ENCODE measurements around the gene PAX6.

PAX6 gene

DNA sequence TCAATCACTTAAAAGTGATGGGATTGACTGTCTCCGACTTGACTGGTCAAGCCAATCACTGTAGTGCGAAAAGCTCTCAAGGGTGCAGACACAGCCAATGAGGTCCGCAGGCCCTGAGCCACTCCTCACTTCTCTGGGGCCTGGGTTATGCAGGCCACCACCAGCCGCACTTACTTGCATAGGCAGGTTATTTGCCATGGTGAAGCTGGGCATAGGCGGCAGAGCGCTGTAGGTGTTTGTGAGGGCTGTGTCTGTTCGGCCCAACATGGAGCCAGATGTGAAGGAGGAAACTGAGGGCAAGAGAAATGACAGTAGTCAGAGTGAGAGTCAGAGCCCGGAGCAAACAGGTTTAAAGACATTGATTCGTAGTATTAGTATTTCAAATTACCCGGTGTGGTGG, 17.9 kb downstream of the PAX6 start:
- in situ Hi-C loops (cut with MboI; ENCODE audit: low sequenced_read_pairs, unreplicated experiment), result no loop called here
- no peak for DNase-seq (ENCODE audit: low spot score)

DNA sequence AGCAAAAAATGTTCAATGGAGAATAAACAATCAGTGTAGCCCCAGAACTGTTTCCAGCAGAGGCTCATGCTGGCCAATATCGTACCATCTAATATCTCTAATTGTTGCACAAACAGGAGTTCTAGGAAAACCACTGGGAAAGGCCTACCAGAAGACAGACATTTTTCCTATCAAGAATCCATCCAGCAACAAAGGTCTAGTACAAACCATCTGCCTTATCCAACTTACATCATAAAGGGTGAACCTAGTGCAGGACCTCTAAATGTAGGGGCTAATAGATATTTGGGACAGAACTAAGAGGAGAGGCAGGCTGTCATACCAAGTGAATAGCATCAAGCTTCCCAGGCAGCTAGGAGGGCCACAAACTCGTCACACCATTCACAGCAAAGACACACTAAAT, 18.7 kb downstream of the PAX6 start:
- in situ Hi-C loops (cut with MboI; ENCODE audit: low sequenced_read_pairs, unreplicated experiment), result no loop called here
- DNase-seq (ENCODE audit: low spot score), result no peak
- TF ChIP-seq, protein P1, sequence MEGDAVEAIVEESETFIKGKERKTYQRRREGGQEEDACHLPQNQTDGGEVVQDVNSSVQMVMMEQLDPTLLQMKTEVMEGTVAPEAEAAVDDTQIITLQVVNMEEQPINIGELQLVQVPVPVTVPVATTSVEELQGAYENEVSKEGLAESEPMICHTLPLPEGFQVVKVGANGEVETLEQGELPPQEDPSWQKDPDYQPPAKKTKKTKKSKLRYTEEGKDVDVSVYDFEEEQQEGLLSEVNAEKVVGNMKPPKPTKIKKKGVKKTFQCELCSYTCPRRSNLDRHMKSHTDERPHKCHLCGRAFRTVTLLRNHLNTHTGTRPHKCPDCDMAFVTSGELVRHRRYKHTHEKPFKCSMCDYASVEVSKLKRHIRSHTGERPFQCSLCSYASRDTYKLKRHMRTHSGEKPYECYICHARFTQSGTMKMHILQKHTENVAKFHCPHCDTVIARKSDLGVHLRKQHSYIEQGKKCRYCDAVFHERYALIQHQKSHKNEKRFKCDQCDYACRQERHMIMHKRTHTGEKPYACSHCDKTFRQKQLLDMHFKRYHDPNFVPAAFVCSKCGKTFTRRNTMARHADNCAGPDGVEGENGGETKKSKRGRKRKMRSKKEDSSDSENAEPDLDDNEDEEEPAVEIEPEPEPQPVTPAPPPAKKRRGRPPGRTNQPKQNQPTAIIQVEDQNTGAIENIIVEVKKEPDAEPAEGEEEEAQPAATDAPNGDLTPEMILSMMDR (IDR thresholded peaks at IDR 0.05; ENCODE audit: borderline replicate concordance, control extremely low read depth, extremely low read depth, insufficient read depth, missing control alignments), result no peak

More for the DNA sequence above, 17.9 kb downstream of the PAX6 start:
- TF ChIP-seq, protein P1 (IDR thresholded peaks at IDR 0.05; ENCODE audit: borderline replicate concordance, control extremely low read depth, extremely low read depth, insufficient read depth, missing control alignments), result no peak

DNA sequence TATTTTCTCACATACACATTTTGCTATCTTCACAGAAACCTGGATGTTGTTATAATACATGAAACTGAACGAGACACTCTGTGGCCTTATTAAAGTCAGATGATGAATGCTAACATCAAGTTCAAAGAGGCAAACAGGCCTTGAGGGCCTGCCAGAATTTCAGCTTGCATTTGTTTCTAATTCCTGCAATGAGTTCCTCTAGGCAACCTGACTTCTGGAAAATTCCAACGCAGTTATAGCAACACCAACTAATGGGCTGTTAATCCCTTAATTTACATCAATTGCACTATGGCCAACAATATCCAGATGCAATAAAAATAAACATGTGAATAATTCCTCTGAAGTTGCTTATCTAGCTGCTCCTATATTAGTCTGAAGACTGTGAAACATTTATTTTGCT, 19.1 kb downstream of the PAX6 start:
- TF ChIP-seq, protein P1 (IDR thresholded peaks at IDR 0.05; ENCODE audit: borderline replicate concordance, control extremely low read depth, extremely low read depth, insufficient read depth, missing control alignments), result no peak
- no peak for DNase-seq (ENCODE audit: low spot score)
- in situ Hi-C loops (cut with MboI; ENCODE audit: low sequenced_read_pairs, unreplicated experiment), result no loop called here

DNA sequence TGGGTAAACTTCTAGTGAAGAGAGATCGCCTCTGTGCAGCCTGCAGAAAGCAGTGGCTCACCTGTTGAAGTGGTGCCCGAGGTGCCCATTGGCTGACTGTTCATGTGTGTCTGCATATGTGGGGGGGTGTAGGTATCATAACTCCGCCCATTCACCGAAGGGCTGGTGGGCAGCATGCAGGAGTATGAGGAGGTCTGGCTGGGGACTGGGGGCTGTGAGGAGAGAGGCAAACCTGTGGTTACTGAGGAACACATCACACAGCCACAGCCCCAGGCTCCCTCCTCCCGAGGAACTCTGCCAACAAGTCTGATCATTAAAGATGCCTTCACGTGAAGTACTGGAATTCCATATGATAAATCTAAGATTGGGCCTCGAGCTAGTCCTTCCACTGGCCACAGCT, 20.5 kb downstream of the PAX6 start:
- DNase-seq (ENCODE audit: low spot score), result no peak
- TF ChIP-seq, protein P1 (IDR thresholded peaks at IDR 0.05; ENCODE audit: borderline replicate concordance, control extremely low read depth, extremely low read depth, insufficient read depth, missing control alignments), result no peak
- in situ Hi-C loops (cut with MboI; ENCODE audit: low sequenced_read_pairs, unreplicated experiment), result no loop called here

DNA sequence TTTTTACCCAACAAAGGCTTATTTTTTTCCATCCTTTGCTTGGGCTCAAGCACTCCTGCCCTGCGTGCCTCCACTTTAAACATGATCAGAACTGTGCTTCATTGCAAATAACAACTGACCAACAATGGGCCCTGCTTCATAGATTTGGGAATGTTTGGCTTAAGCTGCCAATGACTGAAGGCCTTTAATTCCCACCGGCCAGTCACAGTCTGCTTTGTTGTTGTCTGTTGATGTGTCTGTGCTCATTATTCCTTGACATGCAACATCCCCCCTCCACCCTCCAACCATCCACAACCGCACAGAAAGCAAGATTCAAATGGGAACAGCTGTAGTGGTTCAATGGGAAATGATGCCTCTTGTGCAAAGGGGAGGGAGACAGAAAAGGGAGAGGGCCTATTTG, 23.0 kb downstream of the PAX6 start:
- no peak for DNase-seq (ENCODE audit: low spot score)
- TF ChIP-seq, protein P1 (IDR thresholded peaks at IDR 0.05; ENCODE audit: borderline replicate concordance, control extremely low read depth, extremely low read depth, insufficient read depth, missing control alignments), result no peak

DNA sequence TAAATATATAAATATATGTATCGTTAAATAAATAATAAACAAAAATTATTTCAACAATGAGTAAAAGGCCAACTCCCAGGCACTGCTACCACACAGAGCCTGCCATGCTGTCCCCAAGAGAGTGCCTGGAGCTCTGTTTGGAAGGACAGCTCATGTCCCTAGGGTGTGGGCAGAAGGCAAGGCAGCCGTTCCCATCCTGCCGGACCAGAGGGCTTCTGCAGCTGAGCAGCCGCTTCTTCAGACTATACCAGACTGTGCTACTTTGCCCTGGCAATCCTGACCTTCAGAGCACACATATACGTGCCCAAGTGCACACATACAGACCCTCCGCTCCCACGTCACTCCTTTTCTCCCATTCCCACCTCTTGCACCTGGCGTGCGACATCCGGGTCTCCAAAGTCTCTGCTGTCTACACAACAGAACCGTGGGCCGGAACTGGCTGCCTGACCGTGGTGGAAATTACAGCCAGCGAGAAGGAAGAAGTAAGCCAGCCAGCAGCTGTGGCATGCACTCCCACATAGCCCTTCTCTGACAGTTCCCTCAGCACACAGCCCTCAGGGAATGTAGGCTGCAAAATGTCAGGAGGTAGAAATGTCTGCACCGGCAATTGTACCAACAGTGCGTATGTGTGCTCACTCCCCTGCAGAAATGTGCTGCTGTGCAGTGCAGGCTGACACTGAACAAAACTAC, 24.0 kb downstream of the PAX6 start:
- DNase-seq (ENCODE audit: low spot score), result no peak
- TF ChIP-seq, protein P1 (IDR thresholded peaks at IDR 0.05; ENCODE audit: borderline replicate concordance, control extremely low read depth, extremely low read depth, insufficient read depth, missing control alignments), result no peak
- in situ Hi-C loops (cut with MboI; ENCODE audit: low sequenced_read_pairs, unreplicated experiment), result no loop called here

More for the DNA sequence above, 23.0 kb downstream of the PAX6 start:
- in situ Hi-C loops (cut with MboI; ENCODE audit: low sequenced_read_pairs, unreplicated experiment), result no loop called here
